Astrocyte (in vitro differentiated cells and primary cell): Measurements from ENCODE around the gene KNTC1. TPM values are rescaled to one million over a fixed set of nuclear protein-coding genes. Genes with fewer than 3 reads are reported as not detected.
"Not testable (repeated sequence)": the region's sequence is repeated elsewhere in the genome, so short reads cannot be mapped to it uniquely, and the experiment has no call there.

Experiments
- DNase-seq: peaks from one replicate; pipeline ENCODE4 v3.0.0-alpha.2; 2010; ENCODE audit warnings: low read depth
- FAIRE-seq: peaks from 2 replicates; lab custom pipeline; 2011; peaks lifted over from hg19 to GRCh38; lab: Jason Lieb, UNC
- H2AFZ ChIP-seq: 2 replicates; pipeline ENCODE4 v1.6.0; 2012; ENCODE audit warnings: low read depth, low read length, inconsistent platforms
- H3K27ac ChIP-seq: 2 replicates; pipeline ENCODE4 v1.5.1; 2011; ENCODE audit warnings: low read depth, low read length, inconsistent platforms
- H3K27me3 ChIP-seq: 2 replicates; pipeline ENCODE4 v1.6.0; 2011; ENCODE audit warnings: low read length, inconsistent platforms; ENCODE audit not compliant: insufficient read depth
- H3K36me3 ChIP-seq: 2 replicates; pipeline ENCODE4 v1.5.1; 2011; ENCODE audit warnings: low read length, inconsistent platforms; ENCODE audit not compliant: insufficient read depth
- H3K4me1 ChIP-seq: 2 replicates; pipeline ENCODE4 v1.5.1; 2011; ENCODE audit warnings: low read length, inconsistent platforms; ENCODE audit not compliant: insufficient read depth
- H3K4me2 ChIP-seq: 2 replicates; pipeline ENCODE4 v1.6.0; 2012; ENCODE audit warnings: low read length, inconsistent platforms
- H3K4me3 ChIP-seq: 2 replicates; pipeline ENCODE4 v1.5.1; 2011; ENCODE audit warnings: low read depth, mild to moderate bottlenecking, low read length, inconsistent platforms; ENCODE audit not compliant: insufficient read depth
- H3K79me2 ChIP-seq: 2 replicates; pipeline ENCODE4 v1.6.0; 2012; ENCODE audit warnings: mild to moderate bottlenecking, low read length, inconsistent platforms; ENCODE audit not compliant: insufficient read depth
- H3K9ac ChIP-seq: 2 replicates; pipeline ENCODE4 v1.6.0; 2012; ENCODE audit warnings: mild to moderate bottlenecking, low read length, inconsistent platforms
- H3K9me3 ChIP-seq: 2 replicates; pipeline ENCODE4 v1.5.1; 2012; ENCODE audit warnings: low read depth, mild to moderate bottlenecking, low read length, inconsistent platforms; ENCODE audit not compliant: insufficient read depth
- H4K20me1 ChIP-seq: 2 replicates; pipeline ENCODE4 v1.6.0; 2012; ENCODE audit warnings: low read length, inconsistent platforms; ENCODE audit not compliant: insufficient read depth
- H3K27ac Mint-ChIP-seq: one replicate; pipeline ENCODE4 v1.8.0; 2021; ENCODE audit warnings: mild to moderate bottlenecking, mixed read lengths; ENCODE audit not compliant: unreplicated experiment
- H3K27me3 Mint-ChIP-seq: one replicate; pipeline ENCODE4 v1.8.0; 2021; ENCODE audit warnings: low read depth, mixed read lengths; ENCODE audit not compliant: unreplicated experiment
- H3K36me3 Mint-ChIP-seq: one replicate; pipeline ENCODE4 v1.8.0; 2021; ENCODE audit warnings: low read depth, mixed read lengths; ENCODE audit not compliant: unreplicated experiment
- H3K4me1 Mint-ChIP-seq: one replicate; pipeline ENCODE4 v1.8.0; 2021; ENCODE audit warnings: low read depth, mixed read lengths; ENCODE audit not compliant: unreplicated experiment
- H3K4me3 Mint-ChIP-seq: one replicate; pipeline ENCODE4 v1.8.0; 2021; ENCODE audit warnings: mild to moderate bottlenecking, moderate library complexity, mixed read lengths; ENCODE audit not compliant: unreplicated experiment
- H3K9me3 Mint-ChIP-seq: one replicate; pipeline ENCODE4 v1.8.0; 2021; ENCODE audit warnings: mild to moderate bottlenecking, mixed read lengths; ENCODE audit not compliant: unreplicated experiment
- CTCF ChIP-seq: IDR thresholded peaks from 2 replicates; pipeline ENCODE4 v1.5.1; 2011; ENCODE audit warnings: low read depth, mild to moderate bottlenecking, inconsistent platforms, low read length, moderate library complexity; ENCODE audit not compliant: insufficient read depth
- EZH2 ChIP-seq: IDR thresholded peaks from 2 replicates; pipeline ENCODE4 v1.6.1; 2012; ENCODE audit warnings: mild to moderate bottlenecking, low read length, inconsistent platforms; ENCODE audit not compliant: insufficient read depth
- total RNA-seq: library from RNA; stranded (reverse); gene quantifications from 2 replicates; pipeline ENCODE4 v1.2.1, GENCODE V29; 2021

KNTC1 gene
- total RNA-seq, 1 donor from 2014 or later = 10.6 TPM

GRCh38 chr12:122558745-122559641, 31.9 kb downstream of the KNTC1 start:
- no peak overlapping the region for H3K4me3 ChIP-seq
- H3K79me2 ChIP-seq = no peaks in the 10 kb centered on the region
- no peaks in the 10 kb centered on the region for H3K4me1 ChIP-seq
- H3K9me3 ChIP-seq = no peaks in the 10 kb centered on the region
- Mint-ChIP-seq H3K27ac (no peak overlapping the region), H3K27me3 (no peaks in the 10 kb centered on the region), H3K4me1 (no peaks in the 10 kb centered on the region), H3K36me3 (no peaks in the 10 kb centered on the region), H3K9me3 (no peaks in the 10 kb centered on the region), H3K4me3 (no peak overlapping the region)
- H3K4me2 ChIP-seq = no peak overlapping the region
- H2AFZ ChIP-seq = no peak overlapping the region
- H3K9ac ChIP-seq = no peak overlapping the region
- FAIRE-seq (no peak), DNase-seq (no peak)
- no peaks in the 10 kb centered on the region for H3K27me3 ChIP-seq
- H3K36me3 ChIP-seq = peaks cover 7% of the 10 kb centered on the region
- TF ChIP-seq CTCF = no peak
- TF ChIP-seq EZH2 = no peak
- H4K20me1 ChIP-seq = no peaks in the 10 kb centered on the region
- no peak overlapping the region for H3K27ac ChIP-seq

- Histone ChIP-seq H3K27me3 (no peaks in the 10 kb centered on the region), H4K20me1 (no peaks in the 10 kb centered on the region), H3K4me1 (no peaks in the 10 kb centered on the region), H3K4me2 (no peak overlapping the region), H3K4me3 (no peak overlapping the region), H3K9ac (no peak overlapping the region), H3K9me3 (no peaks in the 10 kb centered on the region), H3K27ac (no peak overlapping the region), H3K79me2 (no peaks in the 10 kb centered on the region), H2AFZ (no peak overlapping the region), H3K36me3 (peaks cover 7% of the 10 kb centered on the region)
- Mint-ChIP-seq H3K4me3 (no peak overlapping the region), H3K4me1 (no peaks in the 10 kb centered on the region), H3K36me3 (no peaks in the 10 kb centered on the region), H3K27ac (no peak overlapping the region), H3K9me3 (no peaks in the 10 kb centered on the region), H3K27me3 (no peaks in the 10 kb centered on the region)
- TF ChIP-seq EZH2 (no peak), CTCF (no peak)
- FAIRE-seq = no peak
- DNase-seq = no peak
These were observed 33.1 kb downstream of the KNTC1 start for GRCh38 chr12:122560138-122560537.

GRCh38 chr12:122563361-122563760, 36.3 kb downstream of the KNTC1 start:
- no peaks in the 10 kb centered on the region for H3K27me3 Mint-ChIP-seq
- no peak overlapping the region for H3K4me2 ChIP-seq
- FAIRE-seq (no peak), DNase-seq (no peak)
- peaks cover 2% of the 10 kb centered on the region for H3K36me3 ChIP-seq
- H3K9me3 Mint-ChIP-seq = no peaks in the 10 kb centered on the region
- H4K20me1 ChIP-seq = no peaks in the 10 kb centered on the region
- no peaks in the 10 kb centered on the region for H3K79me2 ChIP-seq
- no peak for TF ChIP-seq CTCF
- no peak for TF ChIP-seq EZH2
- H2AFZ ChIP-seq = no peak overlapping the region
- no peaks in the 10 kb centered on the region for H3K9me3 ChIP-seq
- H3K4me3 Mint-ChIP-seq = no peak overlapping the region
- H3K4me1 ChIP-seq = no peaks in the 10 kb centered on the region
- H3K27ac Mint-ChIP-seq = no peak overlapping the region
- no peak overlapping the region for H3K4me3 ChIP-seq
- no peak overlapping the region for H3K9ac ChIP-seq
- no peaks in the 10 kb centered on the region for H3K4me1 Mint-ChIP-seq
- no peaks in the 10 kb centered on the region for H3K27me3 ChIP-seq
- no peak overlapping the region for H3K27ac ChIP-seq
- H3K36me3 Mint-ChIP-seq = peaks cover 2% of the 10 kb centered on the region

- not testable (repeated sequence) for H3K4me3 Mint-ChIP-seq, H3K4me3 ChIP-seq, H3K4me1 Mint-ChIP-seq, H3K9me3 Mint-ChIP-seq, FAIRE-seq, DNase-seq, H3K27ac Mint-ChIP-seq, H3K27me3 ChIP-seq, H3K4me2 ChIP-seq, H3K27ac ChIP-seq, H3K4me1 ChIP-seq, H4K20me1 ChIP-seq, H3K27me3 Mint-ChIP-seq, H3K79me2 ChIP-seq, H3K36me3 Mint-ChIP-seq, H3K36me3 ChIP-seq, H2AFZ ChIP-seq, H3K9me3 ChIP-seq, H3K9ac ChIP-seq
These were observed 39.8 kb downstream of the KNTC1 start for GRCh38 chr12:122566816-122567215.
